Activated B cell treated with CpG ODN at 0.5 μM for 24 hours (primary cell): Measurements from ENCODE around the gene BCLAF1. TPM values are rescaled to one million over a fixed set of nuclear protein-coding genes. Genes with fewer than 3 reads are reported as not detected.

Experiments
- ATAC-seq: fragments of 200-7000 bp; cut with Tn5 transposase; one replicate; pipeline ENCODE4 v1.10.0; 2021; ENCODE audit warnings: low read depth, mild to moderate bottlenecking, moderate library complexity
- CTCF ChIA-PET: fragments of 350-600 bp; sonication (Branson Sonifier 250); formaldehyde crosslinking; loops from one replicate; lab custom pipeline; 2021; ENCODE audit warnings: antibody characterized with exemption; lab: Charles Lee
- POLR2A ChIA-PET: fragments of 350-600 bp; sonication (Branson Sonifier 250); formaldehyde crosslinking; loops from one replicate; lab custom pipeline; 2021; ENCODE audit warnings: antibody characterized with exemption; lab: Charles Lee
- DNase-seq: peaks from one replicate; pipeline ENCODE4 v3.0.0; 2022
- H3K27ac Mint-ChIP-seq: one replicate; pipeline ENCODE4 v1.8.0; 2020; ENCODE audit warnings: mixed read lengths
- H3K27me3 Mint-ChIP-seq: one replicate; pipeline ENCODE4 v1.8.0; 2021; ENCODE audit warnings: mixed read lengths
- H3K36me3 Mint-ChIP-seq: one replicate; pipeline ENCODE4 v1.8.0; 2021; ENCODE audit warnings: low read depth, mixed read lengths
- H3K4me1 Mint-ChIP-seq: one replicate; pipeline ENCODE4 v1.8.0; 2021; ENCODE audit warnings: mixed read lengths
- H3K4me3 Mint-ChIP-seq: one replicate; pipeline ENCODE4 v1.8.0; 2020; ENCODE audit warnings: mild to moderate bottlenecking, mixed read lengths
- H3K9me3 Mint-ChIP-seq: one replicate; pipeline ENCODE4 v1.8.0; 2020; ENCODE audit warnings: mixed read lengths
- intact Hi-C: fragments of 100-400 bp; cut with micrococcal nuclease; formaldehyde crosslinking; loops from one replicate; pipeline ENCODE4 v1.15.1; 2024
- total RNA-seq: library from RNA; stranded (reverse); gene quantifications from 2 replicates; pipeline ENCODE4 v1.2.3, GENCODE V29; 2022
- TF ChIP-seq, protein P1 (sequence below): fragments of 200-600 bp; IDR thresholded peaks from one replicate; pipeline ENCODE4 v1.8.0; 2022; ENCODE audit warnings: antibody characterized with exemption, mild to moderate bottlenecking

Gene BCLAF1
- total RNA-seq, 1 donor from 2014 or later = 259 TPM

DNA sequence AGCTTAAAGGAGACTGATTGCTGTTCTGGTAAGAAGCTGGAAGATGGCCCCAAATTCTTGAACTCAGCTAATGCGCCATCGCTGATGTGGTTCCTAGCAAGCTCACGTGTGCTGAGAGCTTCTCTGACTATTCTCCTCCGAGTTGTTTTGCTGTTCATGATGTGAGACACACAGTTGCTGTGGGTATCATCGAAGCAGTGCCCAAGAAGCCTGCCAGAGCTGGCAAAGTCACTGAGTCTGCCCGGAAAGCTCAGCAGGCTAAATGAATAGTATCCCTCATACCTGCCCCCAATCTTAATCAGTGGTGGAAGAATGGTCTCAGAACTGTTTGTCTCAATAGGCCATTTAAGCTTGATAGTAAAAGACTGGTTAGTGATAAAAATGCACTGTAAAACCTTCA, 28.3 kb upstream of the BCLAF1 start:
- H3K4me1 Mint-ChIP-seq = no peaks in the 10 kb centered on the region
- peaks cover 4% of the 10 kb centered on the region for H3K27me3 Mint-ChIP-seq
- POLR2A ChIA-PET = no interaction called here
- no peak overlapping the region for H3K4me3 Mint-ChIP-seq
- no peaks in the 10 kb centered on the region for H3K36me3 Mint-ChIP-seq
- DNase-seq (no peak), ATAC-seq (no peak)
- no peaks in the 10 kb centered on the region for H3K9me3 Mint-ChIP-seq
- TF ChIP-seq, protein P1, sequence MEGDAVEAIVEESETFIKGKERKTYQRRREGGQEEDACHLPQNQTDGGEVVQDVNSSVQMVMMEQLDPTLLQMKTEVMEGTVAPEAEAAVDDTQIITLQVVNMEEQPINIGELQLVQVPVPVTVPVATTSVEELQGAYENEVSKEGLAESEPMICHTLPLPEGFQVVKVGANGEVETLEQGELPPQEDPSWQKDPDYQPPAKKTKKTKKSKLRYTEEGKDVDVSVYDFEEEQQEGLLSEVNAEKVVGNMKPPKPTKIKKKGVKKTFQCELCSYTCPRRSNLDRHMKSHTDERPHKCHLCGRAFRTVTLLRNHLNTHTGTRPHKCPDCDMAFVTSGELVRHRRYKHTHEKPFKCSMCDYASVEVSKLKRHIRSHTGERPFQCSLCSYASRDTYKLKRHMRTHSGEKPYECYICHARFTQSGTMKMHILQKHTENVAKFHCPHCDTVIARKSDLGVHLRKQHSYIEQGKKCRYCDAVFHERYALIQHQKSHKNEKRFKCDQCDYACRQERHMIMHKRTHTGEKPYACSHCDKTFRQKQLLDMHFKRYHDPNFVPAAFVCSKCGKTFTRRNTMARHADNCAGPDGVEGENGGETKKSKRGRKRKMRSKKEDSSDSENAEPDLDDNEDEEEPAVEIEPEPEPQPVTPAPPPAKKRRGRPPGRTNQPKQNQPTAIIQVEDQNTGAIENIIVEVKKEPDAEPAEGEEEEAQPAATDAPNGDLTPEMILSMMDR = no peak
- intact Hi-C loops = loop anchor here (1.0 to 10.0 kb wide), 9 partner anchors 28 to 867 kb away; no protein-coding TSS in a partner anchor
- H3K27ac Mint-ChIP-seq = no peak overlapping the region
- CTCF ChIA-PET = interaction anchor here (0.8 to 2.1 kb wide), 9 partner anchors 9 to 1743 kb away, joined by 3 to 18 read pairs (median 4); partner anchors contain the start of gene BCLAF1

DNA sequence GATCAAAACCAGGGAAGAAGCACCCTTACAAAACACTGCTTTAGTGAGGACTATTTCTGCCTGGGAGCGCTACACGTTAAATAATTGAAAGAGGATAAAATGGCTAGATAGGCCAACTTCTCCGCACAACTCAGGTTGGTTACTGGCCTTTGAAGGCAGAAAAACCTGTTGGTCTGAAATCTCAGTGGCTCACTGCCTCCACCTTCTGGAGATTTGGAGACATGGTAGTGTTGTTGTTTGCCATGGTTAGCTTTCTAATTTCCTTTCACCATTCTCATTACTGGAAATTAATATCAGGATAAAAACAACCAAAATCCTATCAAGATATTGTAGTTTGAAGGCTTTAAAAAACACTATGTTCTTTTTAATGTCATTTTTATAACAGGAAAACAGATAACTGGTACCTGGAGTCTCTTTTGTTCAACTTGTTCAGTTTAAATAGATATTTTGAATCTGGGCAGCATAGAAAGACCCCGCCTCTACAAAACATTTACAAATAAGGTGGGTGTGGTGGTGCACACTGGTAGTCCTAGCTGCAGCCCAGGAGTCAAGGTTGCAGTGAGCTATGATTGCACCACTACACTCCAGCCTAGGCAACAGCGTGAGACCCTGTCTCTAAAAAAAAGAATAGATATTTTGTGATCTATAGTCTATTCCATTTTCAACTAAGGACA, 27.5 kb upstream of the BCLAF1 start:
- intact Hi-C loops = loop anchor here (1.0 to 10.0 kb wide), 9 partner anchors 27 to 866 kb away; no protein-coding TSS in a partner anchor
- ChIA-PET CTCF (interaction anchor here (0.6 to 2.1 kb wide), 13 partner anchors 10 to 1744 kb away, joined by 3 to 18 read pairs (median 3); partner anchors contain the start of gene BCLAF1), POLR2A (interaction anchor here (1.1 kb wide), 1 partner anchor 27 kb away, joined by 9 read pairs; the partner anchor contains the start of gene BCLAF1)
- H3K4me1 Mint-ChIP-seq = no peaks in the 10 kb centered on the region
- DNase-seq (no peak), ATAC-seq (peak; percentile 71)
- no peak overlapping the region for H3K27ac Mint-ChIP-seq
- no peak overlapping the region for H3K4me3 Mint-ChIP-seq
- TF ChIP-seq, protein P1 = no peak
- H3K9me3 Mint-ChIP-seq = no peaks in the 10 kb centered on the region
- no peaks in the 10 kb centered on the region for H3K36me3 Mint-ChIP-seq
- H3K27me3 Mint-ChIP-seq = peaks cover 4% of the 10 kb centered on the region

DNA sequence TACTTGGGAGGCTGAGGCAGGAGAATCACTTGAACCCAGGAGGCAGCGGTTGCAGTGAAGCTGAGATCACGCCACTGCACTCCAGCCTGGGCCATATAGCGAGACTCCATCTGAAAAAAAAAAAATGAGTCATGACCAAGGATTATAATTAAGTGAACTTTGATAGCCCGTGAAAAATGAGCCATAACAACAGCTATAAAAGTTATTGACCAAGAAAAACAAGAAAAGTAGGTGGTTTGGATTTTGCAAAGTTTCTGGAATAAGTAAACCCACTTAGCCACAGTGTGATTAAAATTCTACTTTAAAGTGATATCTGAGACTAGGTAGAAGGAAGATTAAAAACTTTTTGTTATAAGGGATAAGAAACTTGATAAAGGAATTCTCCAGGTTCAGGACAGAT, 25.9 kb upstream of the BCLAF1 start:
- no peak overlapping the region for H3K4me3 Mint-ChIP-seq
- POLR2A ChIA-PET = no interaction called here

DNA sequence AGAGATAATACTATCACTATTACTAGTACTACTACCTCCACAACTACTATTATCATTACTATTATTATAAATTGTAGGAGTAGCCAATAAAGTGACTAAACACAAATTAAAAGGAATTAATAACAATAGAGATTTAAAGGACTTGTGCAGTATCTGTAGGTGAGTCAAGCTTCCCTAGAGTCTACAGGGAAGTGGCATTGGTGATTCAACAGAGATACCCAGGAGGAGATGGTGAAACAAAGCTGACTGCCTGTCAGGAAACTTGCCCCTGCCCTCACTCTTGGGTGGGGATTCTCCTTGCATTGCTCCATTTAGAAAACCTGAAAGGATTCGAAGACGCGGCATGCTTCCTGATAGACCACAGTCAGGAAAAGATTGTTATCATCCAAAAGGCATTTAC, 23.3 kb upstream of the BCLAF1 start:
- H3K4me3 Mint-ChIP-seq = no peak overlapping the region
- DNase-seq (no peak), ATAC-seq (no peak)
- H3K36me3 Mint-ChIP-seq = no peaks in the 10 kb centered on the region
- TF ChIP-seq, protein P1 = no peak
- no peaks in the 10 kb centered on the region for H3K4me1 Mint-ChIP-seq
- intact Hi-C loops = loop anchor here (10.0 kb wide), 1 partner anchor 278 kb away; no protein-coding TSS in a partner anchor
- CTCF ChIA-PET = no interaction called here
- peaks cover 5% of the 10 kb centered on the region for H3K27me3 Mint-ChIP-seq
- POLR2A ChIA-PET = no interaction called here
- H3K27ac Mint-ChIP-seq = no peak overlapping the region
- H3K9me3 Mint-ChIP-seq = no peaks in the 10 kb centered on the region

More for the DNA sequence above, 25.9 kb upstream of the BCLAF1 start:
- H3K36me3 Mint-ChIP-seq = no peaks in the 10 kb centered on the region
- H3K27ac Mint-ChIP-seq = no peak overlapping the region
- CTCF ChIA-PET = interaction anchor here (0.5 kb wide), 1 partner anchor 27 kb away, joined by 3 read pairs; no protein-coding TSS in a partner anchor
- TF ChIP-seq, protein P1 = no peak
- intact Hi-C loops = loop anchor here (5.0 to 10.0 kb wide), 2 partner anchors 33 to 281 kb away; no protein-coding TSS in a partner anchor
- ATAC-seq = no peak
- H3K4me1 Mint-ChIP-seq = no peaks in the 10 kb centered on the region
- H3K9me3 Mint-ChIP-seq = no peaks in the 10 kb centered on the region
- H3K27me3 Mint-ChIP-seq = peaks cover 5% of the 10 kb centered on the region
- no peak for DNase-seq

DNA sequence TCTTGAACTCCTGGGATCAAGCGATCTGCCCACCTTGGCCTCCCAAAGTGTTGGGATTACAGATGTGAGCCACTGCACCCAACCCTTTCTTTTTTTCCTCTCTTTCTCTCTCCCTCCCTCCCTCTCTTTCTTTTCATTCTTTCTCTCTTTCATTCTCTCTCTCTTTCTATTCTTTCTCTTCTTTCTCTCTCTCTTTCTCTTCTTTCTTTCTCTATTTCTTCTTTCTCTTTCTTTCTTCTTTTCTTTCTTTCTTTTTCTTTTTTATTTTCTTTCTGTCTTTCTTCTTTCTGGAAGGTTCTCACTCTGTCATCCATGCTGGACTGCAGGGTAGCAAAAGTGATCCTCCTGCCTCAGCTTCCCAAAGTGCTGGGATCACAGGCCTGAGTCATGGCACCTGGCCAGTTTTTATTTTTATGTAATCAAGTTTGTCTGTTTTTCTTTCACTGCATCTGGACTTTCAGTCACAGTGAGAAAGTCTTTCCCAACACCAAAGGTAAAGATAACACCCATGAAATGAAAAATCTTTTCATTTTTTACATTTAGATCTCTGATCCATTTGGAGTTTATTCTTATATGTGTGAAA, 20.2 kb upstream of the BCLAF1 start:
- TF ChIP-seq, protein P1 = no peak
- ATAC-seq = no peak
- Mint-ChIP-seq H3K4me1 (no peaks in the 10 kb centered on the region), H3K27ac (no peak overlapping the region), H3K27me3 (peaks cover 4% of the 10 kb centered on the region), H3K9me3 (no peaks in the 10 kb centered on the region), H3K4me3 (no peak overlapping the region), H3K36me3 (no peaks in the 10 kb centered on the region)
- no peak for DNase-seq
- CTCF ChIA-PET = no interaction called here
- intact Hi-C loops = loop anchor here (10.0 kb wide), 1 partner anchor 275 kb away; no protein-coding TSS in a partner anchor
- POLR2A ChIA-PET = no interaction called here
